GM12865 (cell line): ENCODE results near the gene CCDC102B.

Source experiments
- DNase-seq: peaks from one replicate; pipeline ENCODE4 v3.0.0; 2010; ENCODE audit warnings: low read depth
- H3K4me3 ChIP-seq: 2 replicates; pipeline ENCODE4 v1.5.1; 2011; ENCODE audit warnings: mild to moderate bottlenecking, low read depth, low read length, control low read depth
- CTCF ChIP-seq: IDR thresholded peaks from 2 replicates; pipeline ENCODE4 v1.5.1; 2011; ENCODE audit warnings: low read length, control low read depth, low read depth, inconsistent platforms; ENCODE audit not compliant: insufficient read depth; ENCODE audit errors: missing control alignments

CCDC102B gene

DNA sequence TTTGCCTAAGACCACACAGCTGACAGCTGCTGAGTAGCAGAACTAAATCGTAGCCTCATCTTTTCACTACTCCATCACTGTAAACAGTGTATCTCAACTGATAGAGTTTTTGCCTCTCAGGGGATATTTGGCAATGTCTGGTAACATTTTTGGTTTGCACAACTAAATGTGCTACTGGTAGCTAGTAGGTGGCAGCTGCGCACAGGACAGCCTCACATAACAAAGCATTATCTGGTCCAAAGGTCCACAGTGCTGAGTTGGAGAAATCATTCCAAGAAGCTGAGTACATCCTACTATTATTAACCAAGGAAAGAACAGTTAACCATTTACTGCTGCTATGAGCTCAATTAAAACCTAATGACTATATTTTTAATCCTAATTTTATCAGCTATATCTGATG is 6.1 kb upstream of the CCDC102B start:
- TF ChIP-seq CTCF: no peak
- DNase-seq: no peak
- H3K4me3 ChIP-seq: no peak overlapping the region

GRCh38 chr18:68793951-68794350 is 3.9 kb upstream of the CCDC102B start:
- H3K4me3 ChIP-seq: no peak overlapping the region
- no peak for DNase-seq
- TF ChIP-seq CTCF: no peak

DNA sequence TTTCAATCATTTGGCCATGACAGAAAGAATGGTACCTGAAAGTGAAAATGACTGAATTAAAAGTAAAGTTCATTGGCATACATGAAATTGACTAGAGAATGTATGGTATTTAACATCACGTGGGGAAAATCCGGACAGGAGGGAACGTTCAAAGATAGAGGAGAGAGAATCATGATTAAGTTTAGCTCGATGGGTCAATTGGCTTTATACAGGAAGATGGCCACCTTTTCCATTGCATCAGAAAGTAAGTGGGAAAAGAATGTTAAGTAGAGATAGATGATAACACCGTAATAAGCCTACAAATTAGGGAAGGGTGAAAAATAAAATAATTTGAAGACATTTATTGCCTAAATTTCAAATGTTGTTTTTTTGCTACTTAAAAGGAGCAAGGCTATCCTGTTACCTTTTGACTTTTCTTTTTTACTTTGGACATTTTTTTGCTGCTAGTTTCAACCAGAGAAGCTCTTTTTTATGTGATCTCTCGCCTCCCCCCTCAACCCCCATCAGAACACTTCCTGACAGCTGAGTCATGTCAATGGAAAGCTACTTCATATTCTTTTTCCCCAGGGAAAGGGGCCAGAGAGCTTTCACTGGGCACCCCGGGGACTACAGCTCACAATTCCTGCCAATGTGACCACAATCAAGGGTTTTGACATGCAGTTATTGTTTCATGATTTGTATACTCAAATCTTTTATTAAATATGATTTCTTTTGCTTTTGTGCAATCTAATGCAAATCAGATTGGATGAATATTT is 767 bp upstream of the CCDC102B start:
- no peak for TF ChIP-seq CTCF
- H3K4me3 ChIP-seq: no peak overlapping the region
- DNase-seq: no peak

DNA sequence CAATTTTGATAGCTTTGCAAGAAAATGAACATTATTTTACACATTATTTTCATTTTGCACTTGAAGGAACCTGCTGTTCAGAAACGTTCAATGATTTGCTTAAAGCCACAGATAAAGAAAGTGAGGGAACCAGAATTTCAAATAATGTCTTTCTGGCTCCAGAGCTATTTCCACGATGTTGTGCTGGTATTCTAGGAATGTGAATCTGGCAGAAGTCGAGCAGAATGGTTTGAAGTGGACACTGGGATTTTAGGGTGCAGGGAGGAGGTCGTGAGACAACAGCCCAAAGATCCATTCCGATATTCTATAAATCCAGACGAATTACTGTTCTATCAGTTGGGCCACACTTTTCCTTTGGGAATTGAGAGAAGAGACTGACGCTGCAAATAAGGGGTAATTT is 2.2 kb downstream of the CCDC102B start:
- H3K4me3 ChIP-seq: no peak overlapping the region
- no peak for TF ChIP-seq CTCF
- DNase-seq: no peak

DNA sequence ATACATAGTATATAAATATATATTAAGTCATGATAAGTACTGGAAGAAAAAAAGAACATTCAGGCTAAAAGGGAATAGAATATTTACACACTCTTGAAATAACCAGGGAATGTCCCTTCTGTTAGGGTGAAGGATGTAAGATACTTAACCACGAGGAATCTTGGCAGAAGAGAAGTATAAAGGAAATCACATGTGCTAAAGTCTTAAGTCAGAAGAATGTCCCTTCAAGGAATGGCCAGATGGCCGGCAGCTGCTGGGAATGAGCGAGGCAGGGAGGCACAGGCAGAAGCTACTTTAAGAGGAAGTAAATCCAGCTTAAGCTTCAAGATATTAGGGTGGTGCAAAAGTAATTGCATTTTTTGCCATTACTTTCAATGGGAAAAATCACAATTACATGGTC is 5.5 kb downstream of the CCDC102B start:
- TF ChIP-seq CTCF: no peak
- no peak for DNase-seq
- no peak overlapping the region for H3K4me3 ChIP-seq

GRCh38 chr18:68817584-68817983 is 19.7 kb downstream of the CCDC102B start:
- no peak overlapping the region for H3K4me3 ChIP-seq
- no peak for TF ChIP-seq CTCF

GRCh38 chr18:68818584-68818983 is 20.7 kb downstream of the CCDC102B start:
- no peak for TF ChIP-seq CTCF
- H3K4me3 ChIP-seq: no peak overlapping the region
- no peak for DNase-seq

More at GRCh38 chr18:68817584-68817983, 19.7 kb downstream of the CCDC102B start:
- DNase-seq: no peak
